ENCODE measurements around the gene CDK8. TPM values are rescaled to one million over a fixed set of nuclear protein-coding genes. Genes with fewer than 3 reads are reported as not detected.

Gene CDK8
- total and polyA plus RNA-seq, 2 donors, result 15.5 to 34.0 TPM

- no peak overlapping the region for H3K27ac ChIP-seq (ENCODE audit: low read depth)
Measured at GRCh38 chr13:26433776-26434175, 179.8 kb downstream of the CDK8 start.

GRCh38 chr13:26435171-26435570 is 181.2 kb downstream of the CDK8 start:
- Histone ChIP-seq H3K4me3 (ENCODE audit: low read depth, low read length) (no peak overlapping the region), H3K36me3 (ENCODE audit: insufficient read depth) (no peaks in the 10 kb centered on the region), H3K4me1 (ENCODE audit: insufficient read depth) (no peaks in the 10 kb centered on the region), H3K27ac (ENCODE audit: low read depth) (no peak overlapping the region)
- no peak for DNase-seq (ENCODE audit: extremely low spot score)

More at GRCh38 chr13:26433776-26434175, 179.8 kb downstream of the CDK8 start:
- no peaks in the 10 kb centered on the region for H3K36me3 ChIP-seq (ENCODE audit: insufficient read depth)
- no peak for DNase-seq (ENCODE audit: extremely low spot score)
- H3K4me3 ChIP-seq (ENCODE audit: low read depth, low read length), result no peak overlapping the region
- H3K4me1 ChIP-seq (ENCODE audit: insufficient read depth), result no peaks in the 10 kb centered on the region
- WGBS, result 54% methylated on average over 4 of the region's 4 CpGs

- DNase-seq (ENCODE audit: extremely low spot score), result no peak
- Histone ChIP-seq H3K27ac (ENCODE audit: low read depth) (no peak overlapping the region), H3K4me1 (ENCODE audit: insufficient read depth) (no peaks in the 10 kb centered on the region), H3K36me3 (ENCODE audit: insufficient read depth) (no peaks in the 10 kb centered on the region), H3K4me3 (ENCODE audit: low read depth, low read length) (no peak overlapping the region)
- 85% methylated on average over 3 of the region's 3 CpGs for WGBS
Measured at GRCh38 chr13:26435646-26436045, 181.7 kb downstream of the CDK8 start.

DNA sequence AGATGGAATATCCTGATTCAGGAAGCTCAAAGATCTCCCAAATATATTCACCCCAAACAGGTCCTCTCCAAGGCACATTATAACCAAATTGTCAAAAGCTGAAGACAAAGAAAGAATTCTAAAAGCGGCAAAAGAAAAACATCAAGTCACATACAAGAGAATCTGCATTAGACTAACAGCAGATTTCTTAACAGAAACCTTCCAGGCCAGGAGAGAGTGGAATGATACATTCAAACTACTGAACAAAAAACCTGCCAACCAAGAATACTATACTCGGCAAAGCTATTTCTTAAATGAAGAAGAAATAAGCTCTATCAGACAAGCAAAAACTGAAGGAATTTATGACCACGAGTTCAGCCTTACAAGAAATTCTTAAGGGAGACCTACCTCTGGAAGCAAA is 183.0 kb downstream of the CDK8 start:
- Histone ChIP-seq H3K36me3 (ENCODE audit: insufficient read depth) (no peaks in the 10 kb centered on the region), H3K4me1 (ENCODE audit: insufficient read depth) (no peaks in the 10 kb centered on the region), H3K27ac (ENCODE audit: low read depth) (no peak overlapping the region), H3K4me3 (ENCODE audit: low read depth, low read length) (no peak overlapping the region)
- DNase-seq (ENCODE audit: extremely low spot score), result no peak
- 91% methylated on average over 3 of the region's 3 CpGs for WGBS

DNA sequence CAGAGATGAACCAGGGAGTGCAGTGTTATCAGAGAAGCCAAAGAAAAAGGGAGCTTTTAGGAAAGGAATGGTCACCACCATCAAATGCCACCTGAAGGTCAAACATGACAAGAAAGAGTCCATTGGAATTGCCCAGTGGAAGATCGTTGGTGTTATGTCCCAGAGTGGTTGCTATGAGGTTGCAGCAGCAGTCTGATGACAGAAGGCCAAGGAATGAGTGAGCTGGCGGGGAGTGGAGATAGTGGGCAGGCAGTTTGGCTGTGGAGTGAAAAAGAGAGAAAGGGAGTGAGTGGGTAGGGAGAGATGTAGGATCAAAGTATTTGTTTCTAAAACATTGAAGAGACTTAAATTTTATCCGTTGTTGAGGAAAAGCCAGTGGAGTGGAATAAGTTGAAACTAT is 186.2 kb downstream of the CDK8 start:
- 78% methylated on average over 3 of the region's 3 CpGs for WGBS
- H3K27ac ChIP-seq (ENCODE audit: low read depth), result no peak overlapping the region

DNA sequence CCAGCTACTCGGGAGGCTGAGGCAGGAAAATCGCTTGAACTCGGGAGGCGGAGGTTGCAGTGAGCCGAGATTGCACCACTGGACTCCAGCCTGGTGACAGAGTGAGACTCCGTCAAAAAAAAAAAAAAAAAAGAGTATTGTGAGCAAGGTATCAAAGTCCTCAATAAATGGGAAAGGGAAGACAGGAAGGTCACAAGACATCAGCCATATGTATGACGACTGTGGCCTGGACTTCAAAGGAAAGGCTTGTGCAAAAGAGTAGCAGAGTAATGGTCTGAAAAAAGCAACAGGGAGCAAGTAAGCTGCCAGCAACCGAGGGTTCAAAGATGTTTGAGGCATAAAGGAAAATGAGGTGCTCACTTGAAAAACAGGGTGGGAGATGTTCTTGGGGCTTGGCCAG is 187.5 kb downstream of the CDK8 start:
- H3K4me3 ChIP-seq (ENCODE audit: low read depth, low read length), result no peak overlapping the region
- no peaks in the 10 kb centered on the region for H3K36me3 ChIP-seq (ENCODE audit: insufficient read depth)
- 92% methylated on average over 8 of the region's 8 CpGs for WGBS
- H3K4me1 ChIP-seq (ENCODE audit: insufficient read depth), result no peaks in the 10 kb centered on the region
- DNase-seq (ENCODE audit: extremely low spot score), result no peak
- no peak overlapping the region for H3K27ac ChIP-seq (ENCODE audit: low read depth)

More for the DNA sequence above, 186.2 kb downstream of the CDK8 start:
- H3K4me1 ChIP-seq (ENCODE audit: insufficient read depth), result no peaks in the 10 kb centered on the region
- no peak overlapping the region for H3K4me3 ChIP-seq (ENCODE audit: low read depth, low read length)
- no peaks in the 10 kb centered on the region for H3K36me3 ChIP-seq (ENCODE audit: insufficient read depth)
- no peak for DNase-seq (ENCODE audit: extremely low spot score)

DNA sequence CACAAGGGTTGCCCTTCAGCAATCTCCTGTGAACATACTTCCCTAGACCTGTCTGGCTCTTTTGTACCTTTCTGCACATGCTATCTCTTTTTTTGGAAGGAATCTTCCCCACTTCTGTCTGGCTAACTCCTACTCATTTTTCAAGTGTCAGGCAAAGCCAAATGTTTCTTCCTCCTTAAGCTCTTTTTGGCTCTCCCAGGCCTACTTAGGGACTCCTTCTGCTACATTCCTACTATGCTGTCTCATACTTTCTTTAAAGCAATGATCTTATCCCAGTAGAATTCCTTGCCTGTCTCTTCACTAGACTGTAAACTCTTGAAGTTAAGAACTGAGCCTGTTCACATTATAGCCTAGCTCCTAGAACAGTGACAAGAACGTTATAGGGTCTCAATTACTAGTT is 188.6 kb downstream of the CDK8 start:
- H3K4me3 ChIP-seq (ENCODE audit: low read depth, low read length), result no peak overlapping the region
- no peaks in the 10 kb centered on the region for H3K4me1 ChIP-seq (ENCODE audit: insufficient read depth)
- 13% methylated on average over 1 of the region's 1 CpG for WGBS
- H3K27ac ChIP-seq (ENCODE audit: low read depth), result no peak overlapping the region
- H3K36me3 ChIP-seq (ENCODE audit: insufficient read depth), result no peaks in the 10 kb centered on the region
- no peak for DNase-seq (ENCODE audit: extremely low spot score)

DNA sequence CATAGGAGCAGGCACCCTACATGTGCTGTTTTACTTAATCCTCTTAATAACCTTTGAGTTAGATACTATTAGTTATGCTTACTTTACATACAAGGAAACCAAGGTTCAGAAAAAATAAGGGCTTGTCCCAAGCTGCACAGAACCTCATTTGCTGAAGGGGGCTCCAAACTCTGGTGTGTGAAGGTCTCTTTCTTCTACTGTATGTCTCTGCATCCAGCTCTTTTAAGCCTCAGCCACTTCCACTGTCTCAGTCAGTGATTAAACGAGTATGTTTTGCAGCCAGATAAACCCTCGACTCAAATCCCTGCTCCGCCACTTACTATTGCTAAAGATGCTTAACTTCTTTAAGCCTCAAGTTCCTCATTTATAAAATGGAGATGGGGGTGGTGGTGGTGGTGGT is 191.2 kb downstream of the CDK8 start:
- H3K4me3 ChIP-seq (ENCODE audit: low read depth, low read length), result no peak overlapping the region
- no peak overlapping the region for H3K27ac ChIP-seq (ENCODE audit: low read depth)
- DNase-seq (ENCODE audit: extremely low spot score), result no peak
- no peaks in the 10 kb centered on the region for H3K4me1 ChIP-seq (ENCODE audit: insufficient read depth)
- no peaks in the 10 kb centered on the region for H3K36me3 ChIP-seq (ENCODE audit: insufficient read depth)
- WGBS, result 61% methylated on average over 3 of the region's 3 CpGs

GRCh38 chr13:26446751-26447150 is 192.8 kb downstream of the CDK8 start:
- Histone ChIP-seq H3K36me3 (ENCODE audit: insufficient read depth) (no peaks in the 10 kb centered on the region), H3K4me3 (ENCODE audit: low read depth, low read length) (no peak overlapping the region), H3K27ac (ENCODE audit: low read depth) (no peak overlapping the region), H3K4me1 (ENCODE audit: insufficient read depth) (no peaks in the 10 kb centered on the region)
- 92% methylated on average over 3 of the region's 3 CpGs for WGBS
- no peak for DNase-seq (ENCODE audit: extremely low spot score)

- H3K4me3 ChIP-seq (ENCODE audit: low read depth, low read length), result no peak overlapping the region
- no peaks in the 10 kb centered on the region for H3K36me3 ChIP-seq (ENCODE audit: insufficient read depth)
- no peak overlapping the region for H3K27ac ChIP-seq (ENCODE audit: low read depth)
- WGBS, result 76% methylated on average over 2 of the region's 2 CpGs
- no peaks in the 10 kb centered on the region for H3K4me1 ChIP-seq (ENCODE audit: insufficient read depth)
- no peak for DNase-seq (ENCODE audit: extremely low spot score)
Measured at GRCh38 chr13:26448032-26448431, 194.1 kb downstream of the CDK8 start.

DNA sequence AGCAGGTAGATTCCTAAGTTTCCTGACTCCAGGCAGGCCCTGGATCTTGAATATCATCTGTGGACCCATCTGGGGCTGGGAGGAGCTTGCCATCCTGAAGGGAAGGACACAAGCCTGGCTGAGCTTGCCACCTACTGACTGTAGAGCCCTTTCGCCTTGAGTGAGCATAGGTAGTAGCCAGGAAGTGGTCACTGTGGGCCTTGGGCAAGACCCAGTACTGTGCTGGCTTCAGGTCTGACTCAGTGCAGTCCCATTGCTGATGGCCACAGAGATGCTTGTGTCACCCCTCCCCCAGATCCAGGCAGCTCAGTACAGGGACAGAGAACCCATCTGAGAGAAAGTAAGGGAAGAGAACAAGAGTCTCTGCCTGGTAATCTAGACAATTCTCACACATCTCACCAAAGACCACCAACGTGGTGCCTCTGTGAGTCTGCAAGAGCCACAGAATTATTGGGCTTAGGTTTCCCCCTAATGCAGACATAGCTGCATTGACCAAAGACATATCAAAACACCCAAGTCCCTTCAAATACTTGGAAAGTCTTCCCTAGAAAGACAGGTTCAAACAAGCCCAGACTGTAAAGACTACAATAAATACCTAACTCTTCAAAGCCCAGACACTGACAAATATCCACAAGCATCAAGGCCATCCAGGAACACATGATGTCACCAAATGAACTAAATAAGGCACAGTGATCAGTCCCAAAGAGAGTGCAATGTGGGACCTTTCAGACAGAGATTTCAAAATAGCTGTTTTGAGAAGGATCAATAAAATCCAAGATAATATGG is 195.3 kb downstream of the CDK8 start:
- 74% methylated on average over 2 of the region's 2 CpGs for WGBS
- Histone ChIP-seq H3K27ac (ENCODE audit: low read depth) (no peak overlapping the region), H3K4me3 (ENCODE audit: low read depth, low read length) (no peak overlapping the region), H3K36me3 (ENCODE audit: insufficient read depth) (no peaks in the 10 kb centered on the region), H3K4me1 (ENCODE audit: insufficient read depth) (no peaks in the 10 kb centered on the region)
- no peak for DNase-seq (ENCODE audit: extremely low spot score)

Small RNAs within 50 kb of the gene (small RNA-seq; reads per million reads assigned to genes)
- not detected for gene RF02271

Other genes starting within 250 kb of the CDK8 start
- 8.8 TPM for gene SHISA2, start 202.1 kb upstream of the CDK8 start, total RNA-seq
- gene SHISA2, start 202.1 kb upstream of the CDK8 start, polyA plus RNA-seq, result 0.28 TPM
- gene RNF6, start 31.8 kb upstream of the CDK8 start, total RNA-seq, result 32.4 TPM
- gene RNF6, start 31.8 kb upstream of the CDK8 start, polyA plus RNA-seq, result 19.5 TPM

All from urinary bladder (tissue), 4 donors.